Ishikawa (cell line): ENCODE results near the gene OSBPL10.

ENCODE experiments used
- CEBPB ChIP-seq: IDR thresholded peaks from 2 replicates; pipeline ENCODE4 v1.6.1; 2012
- CREB1 ChIP-seq: IDR thresholded peaks from 2 replicates; pipeline ENCODE4 v1.6.1; 2012; ENCODE audit warnings: low read depth
- EGR1 ChIP-seq: IDR thresholded peaks from 2 replicates; pipeline ENCODE4 v1.6.1; 2012
- EP300 ChIP-seq: IDR thresholded peaks from 2 replicates; pipeline ENCODE4 v1.6.1; 2012; ENCODE audit warnings: borderline replicate concordance
- FOXM1 ChIP-seq: IDR thresholded peaks from 2 replicates; pipeline ENCODE4 v1.6.1; 2012; ENCODE audit warnings: low read depth, borderline replicate concordance
- NFIC ChIP-seq: IDR thresholded peaks from 2 replicates; pipeline ENCODE4 v1.6.1; 2012
- RAD21 ChIP-seq: IDR thresholded peaks from 2 replicates; pipeline ENCODE4 v1.6.1; 2012; ENCODE audit warnings: low read depth
- TAF1 ChIP-seq: IDR thresholded peaks from 2 replicates; pipeline ENCODE4 v1.6.1; 2012; ENCODE audit warnings: low read depth, mild to moderate bottlenecking
- TCF12 ChIP-seq: IDR thresholded peaks from 2 replicates; pipeline ENCODE4 v1.6.1; 2012; ENCODE audit warnings: low read depth
- TEAD4 ChIP-seq: IDR thresholded peaks from 2 replicates; pipeline ENCODE4 v1.6.1; 2012
- YY1 ChIP-seq: IDR thresholded peaks from 2 replicates; pipeline ENCODE4 v1.6.1; 2012; ENCODE audit warnings: low read depth
- ZBTB7A ChIP-seq: IDR thresholded peaks from 2 replicates; pipeline ENCODE4 v1.6.1; 2012; ENCODE audit warnings: low read depth
- TF ChIP-seq, protein P1 (sequence below): IDR thresholded peaks from 2 replicates; pipeline ENCODE4 v1.6.1; 2012; ENCODE audit warnings: low read depth, mild to moderate bottlenecking
- TF ChIP-seq, protein P2 (sequence below): IDR thresholded peaks from 2 replicates; pipeline ENCODE4 v1.6.1; 2012
- TF ChIP-seq, protein P3 (sequence below): IDR thresholded peaks from 2 replicates; pipeline ENCODE4 v1.6.1; 2012

OSBPL10 gene

DNA sequence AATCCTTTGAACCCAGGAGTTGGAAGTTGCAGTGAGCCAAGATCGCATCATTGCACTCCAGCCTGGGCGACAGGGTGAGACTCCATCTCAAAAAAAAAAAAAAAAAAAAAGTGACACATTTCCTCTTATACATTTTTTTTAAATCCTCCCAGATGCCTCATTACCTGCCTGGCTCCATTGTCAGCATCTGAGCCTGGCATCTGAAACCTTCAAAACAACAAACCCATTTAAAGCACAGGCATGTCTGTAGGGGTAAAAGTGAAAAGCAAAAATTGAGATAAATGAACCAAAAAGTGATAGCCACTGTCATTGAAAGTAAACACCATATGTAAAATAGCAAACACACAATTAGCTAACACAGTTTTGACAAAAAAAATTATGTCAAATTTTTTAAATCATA is 38.6 kb downstream of the OSBPL10 start:
- no peak for TF ChIP-seq YY1
- TF ChIP-seq, protein P1, sequence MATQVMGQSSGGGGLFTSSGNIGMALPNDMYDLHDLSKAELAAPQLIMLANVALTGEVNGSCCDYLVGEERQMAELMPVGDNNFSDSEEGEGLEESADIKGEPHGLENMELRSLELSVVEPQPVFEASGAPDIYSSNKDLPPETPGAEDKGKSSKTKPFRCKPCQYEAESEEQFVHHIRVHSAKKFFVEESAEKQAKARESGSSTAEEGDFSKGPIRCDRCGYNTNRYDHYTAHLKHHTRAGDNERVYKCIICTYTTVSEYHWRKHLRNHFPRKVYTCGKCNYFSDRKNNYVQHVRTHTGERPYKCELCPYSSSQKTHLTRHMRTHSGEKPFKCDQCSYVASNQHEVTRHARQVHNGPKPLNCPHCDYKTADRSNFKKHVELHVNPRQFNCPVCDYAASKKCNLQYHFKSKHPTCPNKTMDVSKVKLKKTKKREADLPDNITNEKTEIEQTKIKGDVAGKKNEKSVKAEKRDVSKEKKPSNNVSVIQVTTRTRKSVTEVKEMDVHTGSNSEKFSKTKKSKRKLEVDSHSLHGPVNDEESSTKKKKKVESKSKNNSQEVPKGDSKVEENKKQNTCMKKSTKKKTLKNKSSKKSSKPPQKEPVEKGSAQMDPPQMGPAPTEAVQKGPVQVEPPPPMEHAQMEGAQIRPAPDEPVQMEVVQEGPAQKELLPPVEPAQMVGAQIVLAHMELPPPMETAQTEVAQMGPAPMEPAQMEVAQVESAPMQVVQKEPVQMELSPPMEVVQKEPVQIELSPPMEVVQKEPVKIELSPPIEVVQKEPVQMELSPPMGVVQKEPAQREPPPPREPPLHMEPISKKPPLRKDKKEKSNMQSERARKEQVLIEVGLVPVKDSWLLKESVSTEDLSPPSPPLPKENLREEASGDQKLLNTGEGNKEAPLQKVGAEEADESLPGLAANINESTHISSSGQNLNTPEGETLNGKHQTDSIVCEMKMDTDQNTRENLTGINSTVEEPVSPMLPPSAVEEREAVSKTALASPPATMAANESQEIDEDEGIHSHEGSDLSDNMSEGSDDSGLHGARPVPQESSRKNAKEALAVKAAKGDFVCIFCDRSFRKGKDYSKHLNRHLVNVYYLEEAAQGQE = no peak
- TF ChIP-seq EP300 = no peak

DNA sequence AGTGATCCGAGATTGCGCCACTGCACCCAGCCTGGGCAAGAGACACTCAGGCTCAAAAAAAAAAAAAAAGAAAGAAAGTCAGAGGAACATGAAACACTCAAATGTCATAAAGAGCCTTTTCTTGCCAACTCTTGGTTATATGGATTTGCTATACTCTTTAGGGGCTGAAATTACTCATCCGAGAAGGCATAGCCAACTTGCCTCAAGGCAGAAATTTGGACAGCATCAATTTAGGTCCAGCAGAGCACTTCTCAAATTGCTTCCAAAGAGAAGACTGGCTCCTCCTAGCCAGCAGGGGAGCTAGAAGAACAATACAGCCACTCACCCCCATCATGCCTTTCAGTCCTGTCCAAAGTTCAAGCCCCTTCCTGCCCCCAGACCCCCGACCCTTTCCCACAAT is 43.8 kb downstream of the OSBPL10 start:
- TF ChIP-seq, protein P1 = peak; percentile 33; the same call in 1 of the 2 replicates
- TF ChIP-seq CEBPB (0 out of 2 replicates have a peak, but pooled peaks have one; percentile 45), EP300 (no peak), NFIC (no peak), TEAD4 (no peak), CREB1 (no peak), FOXM1 (no peak), RAD21 (no peak)
- TF ChIP-seq, protein P2, sequence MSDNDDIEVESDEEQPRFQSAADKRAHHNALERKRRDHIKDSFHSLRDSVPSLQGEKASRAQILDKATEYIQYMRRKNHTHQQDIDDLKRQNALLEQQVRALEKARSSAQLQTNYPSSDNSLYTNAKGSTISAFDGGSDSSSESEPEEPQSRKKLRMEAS = no peak

DNA sequence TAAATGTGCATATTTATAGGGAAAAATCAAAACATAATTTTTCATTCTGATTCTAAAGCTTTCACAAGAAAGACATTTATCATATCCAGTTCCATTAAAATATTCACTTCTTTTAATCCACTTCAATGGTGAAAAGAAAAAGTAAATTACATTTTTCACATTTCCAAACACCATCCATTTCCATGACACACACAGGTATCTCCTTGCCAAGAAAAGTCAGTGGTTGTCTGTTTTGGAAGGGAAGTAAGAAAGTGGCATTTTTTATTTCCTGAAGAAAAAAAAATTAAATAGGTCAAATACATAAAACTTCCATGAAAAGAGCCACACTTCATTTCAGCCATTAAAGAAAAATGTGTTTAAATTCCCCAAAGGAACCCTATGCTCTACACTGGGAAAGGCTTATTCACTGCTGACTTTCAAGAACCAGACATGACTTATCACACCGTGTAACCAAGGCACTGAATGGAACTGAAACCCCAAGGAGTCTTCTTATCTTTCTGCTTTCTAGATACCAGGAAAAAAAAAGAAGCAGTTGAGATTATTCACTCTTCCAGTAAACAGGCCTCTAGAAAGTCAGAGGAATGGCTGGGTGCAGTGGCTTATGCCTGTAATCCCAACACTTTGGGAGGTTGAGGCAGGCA is 44.5 kb downstream of the OSBPL10 start:
- TF ChIP-seq EP300 = no peak
- no peak for TF ChIP-seq TEAD4
- no peak for TF ChIP-seq EGR1
- TF ChIP-seq, protein P2 = no peak
- no peak for TF ChIP-seq RAD21

DNA sequence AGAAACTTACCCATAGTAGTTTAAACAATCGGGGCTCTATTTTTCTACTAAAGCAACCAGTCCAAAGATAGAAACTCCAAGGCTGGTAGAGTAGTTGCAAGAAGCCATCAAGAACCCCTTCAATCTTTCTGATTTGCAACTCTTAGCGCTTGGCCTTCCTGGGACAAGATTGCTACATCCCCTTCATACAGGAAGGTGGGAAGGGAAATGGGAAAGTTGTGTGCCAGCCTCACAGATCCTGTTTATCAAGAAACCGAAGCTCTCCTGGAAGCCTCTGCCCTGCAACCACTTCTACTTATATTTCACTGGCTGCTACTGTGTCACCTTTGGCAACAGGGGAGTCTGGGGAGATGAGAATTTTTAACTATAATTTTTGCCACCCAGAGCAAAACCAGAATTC is 46.2 kb downstream of the OSBPL10 start:
- no peak for TF ChIP-seq YY1
- TF ChIP-seq TAF1 = no peak
- peak; percentile 50 for TF ChIP-seq CEBPB
- 0 out of 2 replicates have a peak, but pooled peaks have one; percentile 11 for TF ChIP-seq NFIC

DNA sequence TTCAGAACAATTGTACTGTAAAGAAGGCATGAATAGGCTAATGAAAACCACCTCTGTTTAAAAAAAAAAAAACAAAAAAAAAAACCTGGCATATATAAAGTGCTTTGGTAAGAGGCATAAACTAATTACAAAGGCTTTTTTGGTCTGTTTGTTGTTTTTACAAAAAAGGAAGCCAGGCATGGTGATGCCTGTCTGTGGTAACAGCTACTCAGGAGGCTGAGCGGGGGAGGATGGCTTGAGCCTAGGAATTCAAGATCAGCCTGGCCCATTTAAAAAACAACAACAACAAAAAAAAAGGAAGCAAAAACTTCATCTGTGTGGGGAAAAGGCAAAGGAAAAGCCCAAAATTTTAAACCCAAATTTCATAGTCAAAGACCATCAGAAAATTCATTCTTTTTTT is 47.0 kb downstream of the OSBPL10 start:
- TF ChIP-seq NFIC (no peak), RAD21 (no peak), CREB1 (no peak), EGR1 (no peak), TAF1 (no peak), ZBTB7A (no peak), YY1 (no peak), EP300 (no peak), FOXM1 (no peak), CEBPB (no peak), TCF12 (no peak), TEAD4 (no peak)
- TF ChIP-seq, protein P3, sequence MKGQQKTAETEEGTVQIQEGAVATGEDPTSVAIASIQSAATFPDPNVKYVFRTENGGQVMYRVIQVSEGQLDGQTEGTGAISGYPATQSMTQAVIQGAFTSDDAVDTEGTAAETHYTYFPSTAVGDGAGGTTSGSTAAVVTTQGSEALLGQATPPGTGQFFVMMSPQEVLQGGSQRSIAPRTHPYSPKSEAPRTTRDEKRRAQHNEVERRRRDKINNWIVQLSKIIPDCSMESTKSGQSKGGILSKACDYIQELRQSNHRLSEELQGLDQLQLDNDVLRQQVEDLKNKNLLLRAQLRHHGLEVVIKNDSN = no peak
- TF ChIP-seq, protein P1 = no peak
- TF ChIP-seq, protein P2 = no peak

DNA sequence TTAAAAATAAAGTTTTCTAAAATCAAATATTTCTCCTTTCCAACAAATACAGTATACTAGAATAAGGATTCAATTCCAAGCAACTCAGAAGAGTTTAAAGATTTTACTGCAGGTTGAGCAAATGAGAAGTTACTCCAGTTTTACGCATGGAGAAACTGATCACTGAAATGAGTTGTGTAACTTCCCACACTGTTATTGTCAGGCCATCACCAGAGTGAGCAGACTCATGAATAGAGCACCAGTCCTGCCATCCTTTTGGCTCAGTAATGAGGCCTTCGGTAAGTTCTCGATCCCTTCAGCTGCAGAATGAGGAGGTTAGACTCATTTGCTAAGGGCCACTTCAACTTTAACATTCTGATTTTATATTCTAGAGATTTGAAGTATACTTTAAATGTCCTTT is 48.1 kb downstream of the OSBPL10 start:
- TF ChIP-seq, protein P3 = no peak
- TF ChIP-seq EGR1 (no peak), TEAD4 (no peak), EP300 (no peak), TCF12 (no peak), TAF1 (no peak), YY1 (no peak), CEBPB (no peak), ZBTB7A (no peak)
